Measurements from ENCODE around the gene RAPH1.
"Not testable (repeated sequence)": the region's sequence is repeated elsewhere in the genome, so short reads cannot be mapped to it uniquely, and the experiment has no call there.

The RAPH1 gene

DNA sequence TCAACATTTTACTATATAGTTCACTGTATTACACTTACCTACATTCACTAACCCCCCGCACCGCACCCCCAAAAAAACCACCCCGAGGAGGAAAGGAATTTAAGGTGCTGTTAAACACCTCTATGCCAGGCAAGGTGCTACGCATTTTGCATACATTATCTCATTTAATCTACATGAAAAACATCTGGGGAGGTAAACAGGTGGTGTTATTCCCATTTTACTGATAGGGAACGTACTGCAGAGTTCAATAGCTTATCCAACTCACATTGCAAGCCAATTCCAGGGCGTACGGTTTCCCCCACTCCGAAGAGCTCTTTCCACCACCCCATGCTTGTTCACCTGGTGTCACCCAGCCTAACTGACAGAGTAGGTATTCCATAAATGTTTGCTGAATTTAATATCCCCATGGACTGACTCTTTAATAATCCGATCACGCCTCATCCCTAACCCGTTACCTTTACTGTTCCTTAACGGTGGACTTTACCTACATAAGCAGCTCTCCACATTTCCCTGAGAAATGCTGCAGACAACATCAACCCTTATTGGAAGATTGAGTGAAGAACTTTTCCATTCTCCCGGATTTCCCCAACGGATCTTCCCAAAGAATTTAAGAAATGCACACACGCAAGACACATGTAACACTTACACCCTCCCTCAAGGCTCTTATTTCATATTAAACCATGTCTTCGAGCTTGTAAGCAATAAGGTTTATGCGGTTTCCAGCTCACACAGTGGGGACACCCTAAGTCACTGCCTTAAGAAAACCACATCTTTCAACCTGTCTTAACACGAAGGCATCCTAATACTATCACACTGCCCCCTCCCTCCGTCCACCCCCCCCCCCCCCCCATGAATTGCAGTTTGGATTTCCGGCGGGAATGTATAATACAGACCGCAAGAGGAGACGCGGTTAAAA lies 1.2 kb downstream of the RAPH1 start:
- DNase-seq (ENCODE audit: insufficient read length, low spot score) = no peak
- FAIRE-seq = no peak
- TF ChIP-seq, protein P1, sequence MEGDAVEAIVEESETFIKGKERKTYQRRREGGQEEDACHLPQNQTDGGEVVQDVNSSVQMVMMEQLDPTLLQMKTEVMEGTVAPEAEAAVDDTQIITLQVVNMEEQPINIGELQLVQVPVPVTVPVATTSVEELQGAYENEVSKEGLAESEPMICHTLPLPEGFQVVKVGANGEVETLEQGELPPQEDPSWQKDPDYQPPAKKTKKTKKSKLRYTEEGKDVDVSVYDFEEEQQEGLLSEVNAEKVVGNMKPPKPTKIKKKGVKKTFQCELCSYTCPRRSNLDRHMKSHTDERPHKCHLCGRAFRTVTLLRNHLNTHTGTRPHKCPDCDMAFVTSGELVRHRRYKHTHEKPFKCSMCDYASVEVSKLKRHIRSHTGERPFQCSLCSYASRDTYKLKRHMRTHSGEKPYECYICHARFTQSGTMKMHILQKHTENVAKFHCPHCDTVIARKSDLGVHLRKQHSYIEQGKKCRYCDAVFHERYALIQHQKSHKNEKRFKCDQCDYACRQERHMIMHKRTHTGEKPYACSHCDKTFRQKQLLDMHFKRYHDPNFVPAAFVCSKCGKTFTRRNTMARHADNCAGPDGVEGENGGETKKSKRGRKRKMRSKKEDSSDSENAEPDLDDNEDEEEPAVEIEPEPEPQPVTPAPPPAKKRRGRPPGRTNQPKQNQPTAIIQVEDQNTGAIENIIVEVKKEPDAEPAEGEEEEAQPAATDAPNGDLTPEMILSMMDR (IDR thresholded peaks at IDR 0.05; ENCODE audit: insufficient read depth, missing control alignments) = no peak

DNA sequence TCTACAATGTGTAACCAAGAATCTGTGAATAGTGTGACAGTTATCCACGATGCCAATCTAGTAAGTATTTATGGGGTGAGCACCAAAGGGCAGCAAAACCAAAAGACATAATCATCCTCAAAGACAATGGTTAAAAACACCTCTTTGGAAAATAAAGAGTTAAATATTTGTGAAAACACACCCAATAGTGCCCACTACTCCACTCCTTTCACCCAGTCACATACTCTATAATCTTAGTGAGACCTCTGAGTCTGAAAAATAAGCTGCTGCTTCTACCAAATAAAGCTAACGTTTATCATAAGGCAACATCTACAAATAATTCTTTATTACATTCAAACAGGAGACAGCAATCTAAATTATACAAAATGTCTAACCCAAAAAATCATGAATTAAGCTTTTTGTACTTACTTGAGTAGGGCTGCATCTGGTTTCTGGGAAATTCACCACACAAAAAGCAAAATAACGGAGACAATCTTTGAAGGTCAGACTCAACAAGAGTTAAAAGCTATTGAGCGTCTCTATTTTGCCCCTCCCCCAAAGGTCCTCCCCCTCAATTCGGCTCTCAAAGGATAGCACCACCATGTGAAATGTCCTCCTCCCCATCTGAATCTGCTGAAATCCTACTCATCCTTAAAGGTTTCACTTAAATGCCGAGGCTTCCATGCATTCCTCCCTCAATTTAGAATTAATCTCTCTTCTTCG lies 2.0 kb downstream of the RAPH1 start:
- DNase-seq (ENCODE audit: insufficient read length, low spot score) = no peak
- FAIRE-seq = no peak
- TF ChIP-seq, protein P1 (IDR thresholded peaks at IDR 0.05; ENCODE audit: insufficient read depth, missing control alignments) = no peak

DNA sequence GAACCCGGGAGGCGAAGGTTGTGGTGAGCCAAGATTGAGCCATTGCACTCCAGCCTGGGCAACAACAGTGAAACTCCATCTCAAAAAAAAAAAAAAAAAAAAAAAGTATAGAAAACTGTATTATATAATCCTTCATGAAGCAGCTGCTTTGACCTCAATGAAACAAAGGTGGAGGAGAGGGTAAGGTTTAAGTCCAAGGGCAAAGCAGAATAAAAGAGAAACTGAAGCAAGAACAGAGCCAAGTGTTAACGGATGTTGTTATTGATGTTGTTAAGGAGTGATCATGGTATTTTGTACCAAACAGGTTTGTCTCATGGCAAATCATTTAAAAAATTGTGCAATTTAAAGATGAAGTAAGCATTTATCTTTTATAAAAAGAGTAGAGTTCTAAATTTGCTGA lies 7.4 kb downstream of the RAPH1 start:
- DNase-seq (ENCODE audit: insufficient read length, low spot score) = no peak
- TF ChIP-seq, protein P1 (IDR thresholded peaks at IDR 0.05; ENCODE audit: insufficient read depth, missing control alignments) = no peak
- no peak for FAIRE-seq

DNA sequence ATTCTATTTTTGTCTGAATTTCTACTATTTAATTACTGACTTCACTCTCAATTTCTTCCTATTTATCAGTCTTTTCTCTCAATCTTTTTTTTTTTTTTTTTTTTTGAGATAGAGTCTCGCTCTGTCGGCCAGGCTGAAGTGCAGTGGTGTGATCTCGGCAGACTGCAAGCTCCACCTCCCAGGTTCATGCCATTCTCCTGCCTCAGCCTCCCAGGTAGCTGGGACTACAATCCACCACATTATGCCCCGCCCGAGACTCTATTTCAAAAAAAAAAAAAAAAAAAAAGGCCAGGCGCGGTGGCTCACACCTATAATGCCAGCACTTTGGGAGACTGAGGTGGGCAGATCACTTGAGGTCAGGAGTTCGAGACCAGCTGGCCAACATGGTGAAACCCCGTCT lies 21.8 kb downstream of the RAPH1 start:
- not testable (repeated sequence) for FAIRE-seq; DNase-seq (ENCODE audit: insufficient read length, low spot score)

- no peak for DNase-seq (ENCODE audit: insufficient read length, low spot score)
- no peak for FAIRE-seq
- TF ChIP-seq, protein P1 (IDR thresholded peaks at IDR 0.05; ENCODE audit: insufficient read depth, missing control alignments) = no peak
Observed at GRCh38 chr2:203510941-203511305, 24.2 kb downstream of the RAPH1 start.

DNA sequence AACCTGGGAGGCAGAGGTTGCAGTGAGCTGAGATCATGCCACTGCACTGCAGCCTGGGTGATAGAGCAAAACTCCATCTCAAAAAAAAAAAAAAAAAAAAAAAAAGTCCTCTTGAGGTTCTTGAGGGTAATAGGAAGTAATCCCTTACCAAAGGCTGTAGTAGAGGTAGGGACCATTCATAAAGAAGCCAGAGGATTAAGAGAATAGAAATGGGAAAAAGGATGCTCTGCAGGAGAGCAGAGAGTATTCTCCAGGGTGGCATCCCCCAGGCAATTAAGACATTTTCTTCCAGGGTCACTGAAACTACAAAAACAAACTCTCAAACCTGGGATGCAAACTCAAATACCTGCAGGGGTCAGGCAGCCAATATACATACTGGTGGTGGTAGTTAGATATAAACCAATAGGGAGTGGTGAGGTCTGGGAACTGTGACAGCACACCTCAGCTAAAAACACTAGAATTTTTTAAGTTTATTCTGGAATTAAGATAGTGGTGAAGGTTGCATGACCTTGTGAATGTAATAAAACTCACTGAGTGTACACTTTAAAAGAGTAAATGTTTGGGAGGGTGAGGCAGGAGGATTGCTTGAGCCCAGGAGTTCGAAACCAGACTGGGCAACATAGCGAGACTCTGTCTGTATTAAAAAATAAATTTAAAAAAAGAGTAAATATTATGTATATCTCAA lies 24.7 kb downstream of the RAPH1 start:
- DNase-seq (ENCODE audit: insufficient read length, low spot score) (no peak), FAIRE-seq (no peak)
- TF ChIP-seq, protein P1 (IDR thresholded peaks at IDR 0.05; ENCODE audit: insufficient read depth, missing control alignments) = no peak

- not testable (repeated sequence) for DNase-seq (ENCODE audit: insufficient read length, low spot score); FAIRE-seq
Observed at GRCh38 chr2:203503460-203503859, 31.6 kb downstream of the RAPH1 start.

- FAIRE-seq = no peak
- no peak for DNase-seq (ENCODE audit: insufficient read length, low spot score)
- TF ChIP-seq, protein P1 (IDR thresholded peaks at IDR 0.05; ENCODE audit: insufficient read depth, missing control alignments) = no peak
Observed at GRCh38 chr2:203501873-203502272, 33.2 kb downstream of the RAPH1 start.

Data from D721Med (cell line).